Measurements from ENCODE around the gene RNF141.

The RNF141 gene

DNA sequence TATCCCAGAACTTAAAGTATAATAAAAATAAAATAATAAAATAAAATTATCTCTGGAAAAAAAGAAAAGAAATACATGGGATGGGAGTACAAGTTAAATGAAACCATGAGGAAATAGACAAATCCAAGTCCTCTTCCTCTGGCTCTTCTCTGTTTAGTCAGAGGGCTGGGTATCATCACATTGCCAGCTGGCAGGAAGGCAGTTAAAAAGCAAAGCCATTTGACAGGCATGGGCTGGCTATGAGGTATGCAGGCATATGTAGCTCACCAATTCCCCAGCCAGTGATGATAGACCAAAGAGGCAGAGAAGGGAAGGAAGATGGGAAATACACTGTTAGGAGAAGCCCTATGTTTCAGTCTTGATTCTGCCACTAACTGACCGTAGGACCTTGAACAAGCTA lies 21.0 kb upstream of the RNF141 start:
- in situ Hi-C loops (cut with HindIII; ENCODE audit: low sequenced_read_pairs), result no loop called here

DNA sequence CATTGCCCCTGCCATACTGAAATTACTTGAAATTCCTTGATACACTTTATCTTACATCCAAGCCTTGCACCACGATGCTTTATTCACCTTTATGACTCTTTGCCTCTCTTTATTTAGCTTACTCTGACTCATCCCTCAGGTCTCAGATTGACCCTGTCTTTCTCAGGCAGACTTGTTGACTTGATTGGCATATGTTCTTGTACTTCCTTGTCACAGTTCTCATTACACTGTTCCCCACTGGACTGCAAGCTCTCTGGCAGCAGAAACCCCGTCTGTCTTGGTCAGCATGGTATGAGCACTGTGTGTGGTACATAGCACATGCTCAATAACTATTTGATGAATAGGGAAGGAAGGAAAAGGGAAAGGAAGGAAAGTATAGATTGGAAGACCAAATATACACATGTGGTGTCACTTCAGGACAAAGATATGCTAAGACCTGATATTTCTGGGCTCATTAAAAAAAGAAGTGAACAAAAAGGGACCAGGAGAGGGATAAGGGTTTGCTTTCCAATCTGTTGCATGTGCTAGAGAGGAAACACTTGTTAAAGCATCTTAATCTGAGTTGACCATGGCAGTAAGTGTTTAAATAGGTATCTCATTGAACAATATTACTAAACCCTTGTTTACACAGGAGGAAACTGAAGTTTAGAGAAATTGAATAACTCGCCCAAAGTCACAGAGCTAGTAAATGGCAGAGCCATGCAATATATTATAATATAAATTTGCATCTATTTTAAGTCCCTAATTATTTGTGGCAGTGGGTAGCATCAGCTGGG lies 20.2 kb upstream of the RNF141 start:
- in situ Hi-C loops (cut with HindIII; ENCODE audit: low sequenced_read_pairs), result no loop called here

DNA sequence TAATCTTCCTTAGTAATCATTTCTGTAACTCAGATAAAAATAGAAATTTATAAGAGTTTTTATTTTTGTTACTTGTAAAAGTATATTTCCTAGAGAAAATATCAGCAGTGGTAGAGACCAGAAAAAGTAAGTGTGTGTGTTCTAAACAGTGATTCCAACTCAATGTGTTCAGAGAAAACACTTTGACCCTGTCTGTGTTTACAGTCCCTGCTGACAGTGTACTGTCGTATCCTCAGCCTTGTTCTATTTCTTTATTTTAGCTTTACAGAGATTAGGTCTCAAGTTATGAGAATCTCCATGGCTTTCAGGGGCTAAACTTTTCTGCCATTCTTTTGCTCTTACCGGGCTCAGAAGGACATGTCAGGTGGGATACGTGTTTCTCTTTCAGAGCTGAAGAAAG lies 17.3 kb upstream of the RNF141 start:
- in situ Hi-C loops (cut with HindIII; ENCODE audit: low sequenced_read_pairs), result no loop called here

DNA sequence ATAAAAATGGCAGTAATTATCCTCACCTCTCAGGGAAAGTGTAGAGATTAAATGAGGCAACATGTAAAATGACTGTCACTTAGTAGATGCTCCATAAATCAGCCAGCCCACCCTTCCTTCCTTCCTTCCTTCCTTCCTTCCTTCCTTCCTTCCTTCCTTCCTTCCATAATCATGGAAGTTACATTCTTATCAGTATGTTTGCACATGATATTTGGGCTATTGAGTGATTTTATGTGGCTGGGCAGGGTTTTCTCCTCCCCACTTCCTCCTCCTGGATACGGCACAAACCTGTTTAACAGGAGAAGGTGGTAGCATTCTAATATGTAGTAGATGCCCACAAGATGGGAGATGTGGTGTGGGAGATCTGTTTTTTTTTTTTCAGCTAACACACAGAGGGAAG lies 15.6 kb upstream of the RNF141 start:
- in situ Hi-C loops (cut with HindIII; ENCODE audit: low sequenced_read_pairs), result no loop called here

DNA sequence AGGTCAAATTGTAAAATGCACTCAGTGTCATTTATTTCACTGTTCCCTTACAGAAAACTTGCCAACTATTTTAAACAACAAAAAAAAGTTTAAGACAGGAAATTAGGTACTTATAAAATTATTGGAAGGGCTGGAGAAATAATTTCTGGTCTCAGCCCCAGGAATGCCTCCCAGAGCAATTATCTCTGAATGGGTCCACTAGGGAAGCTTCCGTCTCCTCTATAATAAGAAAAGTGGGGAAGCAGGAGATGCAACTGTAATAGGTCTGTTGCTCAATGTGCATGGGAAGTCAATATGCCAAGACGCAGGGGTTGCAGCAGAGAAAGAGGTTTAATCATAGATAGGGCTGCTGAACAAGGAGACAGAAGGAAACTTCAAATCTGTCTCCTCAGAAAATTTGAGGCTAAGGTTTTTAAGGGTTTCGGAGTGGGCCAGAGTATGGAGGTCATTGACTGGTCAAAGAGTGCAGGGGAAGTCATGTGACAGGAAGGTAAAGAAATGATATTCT lies 10.9 kb upstream of the RNF141 start:
- in situ Hi-C loops (cut with HindIII; ENCODE audit: low sequenced_read_pairs), result no loop called here

DNA sequence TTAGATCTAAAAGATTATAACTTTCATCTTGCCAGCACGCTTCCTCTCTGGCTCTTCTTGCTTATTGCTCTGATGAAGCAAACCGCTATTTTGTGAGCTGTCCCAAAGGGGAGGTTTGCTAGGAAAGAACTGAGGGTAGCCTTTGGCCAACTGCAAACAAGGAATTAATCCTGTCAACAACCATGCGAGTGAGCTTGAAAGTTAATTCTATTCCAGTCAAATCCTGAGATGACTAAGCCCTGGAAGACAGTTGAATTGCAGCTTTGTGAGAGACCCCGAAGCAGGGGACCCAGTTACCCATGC lies 10.3 kb upstream of the RNF141 start:
- in situ Hi-C loops (cut with HindIII; ENCODE audit: low sequenced_read_pairs), result no loop called here

DNA sequence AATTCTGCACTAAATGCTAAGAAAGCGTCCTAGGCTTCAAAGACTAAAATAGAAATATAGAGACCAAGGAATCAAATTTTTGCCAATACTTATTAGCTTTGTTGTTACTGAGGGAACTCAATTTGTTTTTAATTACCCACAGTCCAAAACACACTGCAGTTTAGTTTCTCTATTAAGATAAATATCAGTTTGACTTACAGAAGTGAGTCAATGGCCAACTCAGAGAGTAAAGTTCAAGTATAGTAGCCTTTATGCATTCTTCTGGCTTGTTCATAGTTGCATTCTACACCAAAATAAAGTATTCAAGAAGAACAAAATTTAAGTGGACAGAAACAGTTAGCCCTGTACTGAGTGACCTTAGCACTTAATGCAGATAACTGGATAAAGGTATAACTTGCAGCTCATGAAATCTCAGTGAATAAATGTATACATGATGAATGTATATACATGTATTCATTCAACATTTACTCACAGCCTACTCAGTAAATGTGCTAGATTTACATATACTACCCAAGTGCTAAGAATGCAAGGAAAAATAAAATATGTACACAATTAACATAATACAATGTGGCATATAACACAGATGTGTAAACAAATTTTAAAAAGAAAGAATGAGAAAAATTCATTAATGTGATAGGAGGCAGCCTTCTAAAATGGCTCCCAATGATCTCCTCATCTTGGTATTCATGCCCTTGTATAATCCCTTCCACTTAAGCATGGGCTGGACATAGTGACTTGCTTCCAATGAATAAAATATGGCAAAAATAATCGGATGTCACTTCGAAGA lies 9.7 kb upstream of the RNF141 start:
- in situ Hi-C loops (cut with HindIII; ENCODE audit: low sequenced_read_pairs), result no loop called here

DNA sequence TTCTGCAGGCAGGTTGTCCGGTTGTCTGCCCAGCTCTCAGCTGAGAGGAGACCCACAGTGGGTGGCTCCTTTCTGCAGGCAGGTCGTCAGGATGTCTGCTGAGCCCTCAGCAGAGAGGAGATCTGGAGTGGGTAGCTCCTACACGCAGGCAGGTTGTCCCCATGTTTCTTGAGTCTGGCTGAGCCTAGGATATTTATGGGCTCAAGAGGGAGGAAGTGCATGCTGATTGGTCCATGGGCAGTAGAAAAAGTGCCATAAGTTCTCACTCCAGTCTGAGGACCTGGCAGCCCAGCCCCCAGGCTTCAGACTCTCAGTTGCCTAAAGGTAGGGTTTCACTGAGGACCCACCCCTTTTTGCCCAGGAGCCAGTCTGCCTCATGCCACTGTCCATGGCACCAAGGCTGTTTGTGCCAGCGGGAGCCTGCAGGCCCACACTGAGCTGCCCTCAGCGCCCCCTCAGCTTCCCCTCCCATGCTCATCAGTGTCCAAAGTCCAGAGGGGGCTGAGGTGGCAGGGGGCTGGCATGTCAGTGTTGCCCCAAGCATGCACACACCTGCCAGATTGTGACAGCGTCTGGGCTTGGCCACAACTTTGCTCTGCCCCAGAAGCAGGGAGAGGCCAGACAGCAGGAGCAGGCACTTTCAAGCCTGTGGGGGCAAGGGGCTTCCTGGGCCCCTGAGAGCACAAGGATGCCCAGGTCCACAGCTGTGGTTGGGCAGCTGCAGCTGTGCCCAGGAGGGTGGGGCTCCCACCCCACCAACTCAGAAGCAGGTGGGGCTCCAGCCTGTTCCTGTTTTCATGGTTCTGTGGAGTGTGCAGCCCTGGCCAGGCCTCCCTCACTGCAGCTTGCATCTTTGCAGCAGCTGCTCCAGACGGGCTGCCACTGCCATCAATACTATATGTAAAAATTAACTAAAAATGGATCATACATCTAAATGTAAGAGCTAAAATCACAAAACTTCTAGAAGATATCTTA lies 3.8 kb upstream of the RNF141 start:
- in situ Hi-C loops (cut with HindIII; ENCODE audit: low sequenced_read_pairs), result no loop called here

DNA sequence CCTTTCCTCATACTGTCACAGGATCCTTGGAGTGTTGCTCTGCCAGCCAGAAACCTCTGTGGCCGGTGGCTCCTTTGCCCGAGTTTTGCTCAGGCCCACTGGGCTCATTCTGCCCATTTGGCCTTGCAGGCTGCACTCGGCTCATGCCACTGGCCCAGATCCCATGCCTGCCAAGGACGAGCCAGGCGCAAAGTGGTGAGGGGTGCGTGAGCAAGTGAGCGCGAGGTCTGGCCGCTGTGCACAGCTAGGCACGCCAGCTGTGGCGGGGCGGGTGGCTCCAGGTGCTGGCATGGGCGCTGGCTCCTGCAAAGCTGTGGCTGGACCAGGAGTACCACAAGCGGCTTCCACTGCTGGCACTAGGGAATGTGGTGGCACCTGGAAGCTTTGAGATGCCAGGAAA lies 2.8 kb upstream of the RNF141 start:
- in situ Hi-C loops (cut with HindIII; ENCODE audit: low sequenced_read_pairs), result no loop called here

DNA sequence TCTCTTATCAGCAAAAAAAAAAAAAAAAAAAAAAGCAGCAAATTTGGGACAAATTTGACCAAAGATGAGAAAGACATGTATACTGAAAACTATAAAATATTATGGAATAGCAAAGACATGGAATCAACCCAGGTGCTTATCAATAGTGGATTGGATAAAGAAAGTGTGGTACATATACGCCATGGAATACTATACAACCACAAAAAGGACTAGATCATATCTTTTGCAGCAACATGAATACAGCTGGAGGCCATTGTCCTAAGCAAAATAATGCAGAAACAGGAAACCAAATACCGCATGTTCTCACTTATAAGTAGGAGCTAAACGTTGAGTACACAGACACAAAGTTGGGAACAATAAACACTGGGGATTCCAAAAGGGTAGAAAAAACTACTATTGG lies 1.8 kb upstream of the RNF141 start:
- in situ Hi-C loops (cut with HindIII; ENCODE audit: low sequenced_read_pairs), result no loop called here

DNA sequence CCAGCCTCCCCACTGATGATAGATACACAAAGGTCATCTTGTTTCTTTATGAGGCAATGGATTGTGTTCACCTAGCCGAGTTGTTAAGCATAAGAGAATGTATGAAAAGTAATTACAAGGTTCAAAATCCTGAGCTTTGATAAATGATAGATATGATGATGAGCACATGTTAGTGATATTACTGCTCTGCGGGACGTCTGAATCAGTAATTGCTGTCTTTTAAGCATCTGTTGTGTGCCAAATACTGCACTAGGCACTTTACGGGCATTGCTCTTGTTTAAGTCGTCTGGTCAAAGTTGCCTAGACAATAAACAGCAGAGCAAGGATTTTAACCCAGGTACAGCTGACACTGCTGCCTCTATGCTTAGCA lies 559 bp upstream of the RNF141 start:
- in situ Hi-C loops (cut with HindIII; ENCODE audit: low sequenced_read_pairs), result no loop called here

DNA sequence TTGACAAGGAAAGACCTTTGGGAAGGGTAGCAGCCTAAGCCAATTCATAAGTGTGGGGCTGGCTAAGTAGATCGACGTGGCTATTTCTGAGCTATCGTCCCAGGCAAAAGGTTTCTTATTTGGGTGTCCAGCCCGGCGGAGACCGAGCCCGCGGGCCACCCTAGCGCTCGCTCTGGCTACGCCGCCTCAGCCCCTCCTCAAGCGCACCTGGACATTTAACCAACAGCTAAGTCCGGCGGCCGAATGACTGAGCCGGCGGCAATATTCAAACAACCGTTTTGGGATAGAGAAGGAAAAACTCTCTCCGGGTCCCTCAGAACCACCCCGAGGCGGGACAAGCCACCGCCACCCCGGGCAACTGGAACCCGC lies 457 bp downstream of the RNF141 start:
- in situ Hi-C loops (cut with HindIII; ENCODE audit: low sequenced_read_pairs), result no loop called here

DNA sequence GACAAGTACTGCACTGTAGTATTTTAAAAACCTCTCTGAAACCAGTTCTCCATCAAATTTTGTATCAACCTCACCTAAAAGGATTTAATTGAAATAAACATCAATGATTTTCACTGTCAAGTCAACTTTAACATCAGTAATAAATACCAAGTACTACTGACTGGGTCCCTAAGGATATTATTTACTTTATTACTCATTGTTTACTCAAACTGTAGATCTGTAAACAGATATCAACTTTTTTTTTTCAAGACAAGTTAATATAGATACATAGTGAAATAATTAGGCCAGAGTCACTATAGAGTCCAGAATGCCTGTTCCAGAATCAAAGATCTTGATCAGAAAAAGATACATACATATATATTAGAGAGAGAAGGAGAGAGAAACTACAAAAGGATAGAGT lies 1.6 kb downstream of the RNF141 start:
- in situ Hi-C loops (cut with HindIII; ENCODE audit: low sequenced_read_pairs), result no loop called here

DNA sequence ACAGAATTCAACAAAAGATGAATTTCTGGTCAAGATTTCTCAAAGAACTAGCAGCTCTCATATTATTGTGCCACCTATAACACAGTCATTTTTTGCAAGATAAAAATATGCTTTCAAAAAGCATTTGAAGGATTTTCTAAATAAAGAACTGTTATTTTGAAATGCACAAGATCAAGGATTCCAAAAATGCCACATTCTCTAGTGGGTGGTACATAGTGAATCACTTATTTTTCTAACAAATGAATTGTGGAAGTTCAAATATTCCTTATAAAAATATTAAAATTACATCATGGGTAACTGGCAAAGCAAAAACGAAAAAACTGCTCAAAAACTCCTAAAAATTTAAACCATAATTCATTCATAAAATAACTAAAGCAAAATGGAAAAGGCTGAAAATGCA lies 2.1 kb downstream of the RNF141 start:
- in situ Hi-C loops (cut with HindIII; ENCODE audit: low sequenced_read_pairs), result no loop called here

DNA sequence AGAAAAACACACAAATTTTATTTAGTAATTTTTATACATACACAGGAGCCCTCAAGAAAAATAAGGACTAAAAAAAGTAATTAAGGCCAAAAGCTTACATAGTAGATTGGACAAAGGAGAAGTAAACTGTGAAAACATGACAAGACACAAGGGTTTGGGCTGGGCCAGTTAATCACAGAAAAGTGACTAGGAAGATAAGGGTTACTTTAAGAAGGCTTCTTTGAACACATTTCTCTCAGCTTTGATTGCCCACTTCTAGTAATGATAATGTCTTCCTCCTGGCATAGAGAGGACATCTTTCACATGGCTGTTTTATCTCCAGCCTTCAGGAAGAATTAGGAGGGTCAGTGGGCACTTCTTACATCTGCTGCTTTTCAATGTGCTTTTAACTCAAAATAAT lies 3.4 kb downstream of the RNF141 start:
- in situ Hi-C loops (cut with HindIII; ENCODE audit: low sequenced_read_pairs), result no loop called here

DNA sequence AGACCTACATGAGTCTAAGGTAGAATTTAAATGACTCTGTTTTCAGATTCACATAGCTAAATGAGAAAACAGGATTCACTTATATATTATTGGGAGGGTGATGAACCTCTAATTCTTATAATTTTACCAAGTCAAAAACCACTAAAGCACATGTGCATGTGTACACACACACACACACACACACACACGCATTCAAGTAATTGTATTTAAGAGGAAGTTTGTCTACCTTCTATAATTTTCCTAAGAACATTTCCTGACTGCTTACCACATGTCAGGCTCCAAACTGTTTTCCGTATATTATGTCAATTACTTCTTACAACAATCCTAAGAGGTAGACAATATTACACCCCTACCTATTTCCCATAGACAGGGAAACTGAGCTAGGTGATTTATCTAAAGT lies 6.7 kb downstream of the RNF141 start:
- in situ Hi-C loops (cut with HindIII; ENCODE audit: low sequenced_read_pairs), result no loop called here

DNA sequence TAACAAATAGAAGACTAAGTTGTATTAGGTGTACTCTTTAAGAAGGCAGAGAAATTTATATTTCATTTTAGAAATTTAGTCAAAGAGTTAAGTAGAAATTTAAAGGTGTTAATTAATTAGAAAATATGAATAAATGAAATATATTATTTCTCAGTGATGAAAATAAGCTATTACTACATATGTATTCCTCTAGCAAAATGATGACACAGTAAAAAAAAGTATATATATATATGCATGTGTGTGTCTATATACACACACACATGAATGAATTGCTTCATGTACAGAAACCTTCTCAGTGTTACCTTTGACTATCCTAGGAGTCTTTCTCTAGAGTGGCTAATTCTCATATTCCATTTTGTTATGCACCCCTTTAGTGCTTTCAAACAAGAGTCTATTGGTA lies 7.7 kb downstream of the RNF141 start:
- in situ Hi-C loops (cut with HindIII; ENCODE audit: low sequenced_read_pairs), result no loop called here

DNA sequence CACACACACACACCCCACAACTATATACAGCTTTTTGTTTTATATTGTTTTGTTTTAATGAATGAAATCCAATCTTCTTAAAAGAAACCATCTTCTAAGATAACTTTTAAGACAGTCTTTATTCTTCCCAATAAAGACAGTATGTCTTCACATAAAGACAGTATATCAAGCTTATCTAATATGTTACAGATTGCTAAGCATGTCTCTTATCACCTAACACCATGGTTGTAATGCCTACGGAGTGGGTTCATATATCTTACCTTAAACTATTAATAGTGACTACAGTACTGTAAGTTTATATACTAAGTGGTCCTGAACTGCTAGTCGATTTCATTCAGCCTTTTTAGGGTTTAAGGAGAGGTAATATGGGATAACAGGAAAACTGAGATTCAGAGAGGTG lies 8.5 kb downstream of the RNF141 start:
- in situ Hi-C loops (cut with HindIII; ENCODE audit: low sequenced_read_pairs), result no loop called here

DNA sequence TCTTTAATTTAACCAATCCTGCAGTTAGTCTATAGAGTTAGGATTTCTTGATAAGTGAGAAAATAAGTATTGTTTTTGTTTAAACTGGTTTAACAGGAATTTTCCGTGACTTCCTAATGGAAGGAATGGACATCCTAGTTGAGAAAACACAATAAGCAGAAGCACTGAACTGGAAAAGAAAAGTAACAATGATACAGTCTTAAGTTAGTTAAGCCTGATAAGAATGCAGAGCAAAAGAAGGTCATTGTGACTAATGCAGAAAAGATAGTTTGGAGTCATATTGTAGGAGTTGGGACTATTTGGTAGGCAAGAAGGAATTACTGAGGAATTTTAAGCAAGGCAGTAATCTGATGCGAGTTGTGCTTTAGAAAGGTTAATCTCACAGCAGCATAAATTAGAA lies 11.7 kb downstream of the RNF141 start:
- in situ Hi-C loops (cut with HindIII; ENCODE audit: low sequenced_read_pairs), result no loop called here

DNA sequence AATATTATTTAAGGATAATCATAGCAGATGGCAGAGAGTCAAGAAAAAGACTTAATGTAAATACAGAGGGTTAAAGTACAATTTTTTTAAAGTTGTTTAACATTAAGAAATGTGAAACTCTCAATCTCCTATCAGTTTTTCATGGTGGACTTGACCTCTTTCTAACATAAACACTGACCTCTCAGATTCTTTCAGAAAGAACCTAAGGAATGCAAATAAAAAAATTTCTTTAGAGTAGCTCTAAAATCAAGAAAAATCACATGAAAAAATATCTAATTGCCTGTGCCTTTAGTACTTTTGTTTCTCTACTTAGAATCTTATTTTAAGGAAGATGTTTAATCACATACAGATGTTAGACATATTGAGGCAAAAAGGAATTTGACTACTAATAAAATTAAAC lies 12.9 kb downstream of the RNF141 start:
- in situ Hi-C loops (cut with HindIII; ENCODE audit: low sequenced_read_pairs), result no loop called here
